ENCODE data around the gene GREM2.

GRCh38 chr1:240635466-240636256 is 23.7 kb upstream of the GREM2 start:
- TF ChIP-seq CTCF (IDR thresholded peaks at IDR 0.05 in 8 of 11, conservative IDR thresholded peaks at IDR 0.05 in 3 of 11) (no peak), POLR2A (IDR thresholded peaks at IDR 0.05) (no peak), POLR2AphosphoS5 (IDR thresholded peaks at IDR 0.05) (no peak)
